ENCODE data around the gene LRRIQ4.

GRCh38 chr3:169813278-169813677, 608 bp downstream of the LRRIQ4 start:
- TF ChIP-seq CTCF (IDR thresholded peaks at IDR 0.05; ENCODE audit: low read depth, low read length, missing input control): no peak
- TF ChIP-seq ATF3 (IDR thresholded peaks at IDR 0.05): no peak

All from liver (tissue), 3 donors.